BLaER1 treated with 17β-estradiol and CSF1 and Interleukin-3, amounts not matched to agents 10 nM and 100 nM (cell line): ENCODE results near the gene AZIN2.

Experiments
- H3K27ac ChIP-seq, 11 experiments: shearing (Covaris generic); formaldehyde crosslinking; 2 replicates each; pipeline ENCODE4 v1.8.1; 2022
- H3K27me3 ChIP-seq, 11 experiments: shearing (Covaris generic); formaldehyde crosslinking; 2 replicates each; pipeline ENCODE4 v1.8.1; 2022
- H3K36me3 ChIP-seq, 11 experiments: shearing (Covaris generic); formaldehyde crosslinking; 2 replicates each; pipeline ENCODE4 v1.8.1; 2022
- H3K4me1 ChIP-seq, 10 experiments: shearing (Covaris generic); formaldehyde crosslinking; 2 replicates each; pipeline ENCODE4 v1.8.1; 2022
- H3K4me2 ChIP-seq, 11 experiments: shearing (Covaris generic); formaldehyde crosslinking; 2 replicates each; pipeline ENCODE4 v1.8.1; 2022
- H3K4me3 ChIP-seq, 10 experiments: shearing (Covaris generic); formaldehyde crosslinking; 2 replicates each; pipeline ENCODE4 v1.8.1; 2022
- H3K9ac ChIP-seq, 11 experiments: shearing (Covaris generic); formaldehyde crosslinking; 2 replicates each; pipeline ENCODE4 v1.8.1; 2022
- H3K9me3 ChIP-seq, 11 experiments: shearing (Covaris generic); formaldehyde crosslinking; replicated peaks in 1 of 11; 2 replicates each; pipeline ENCODE4 v1.8.1; 2022
- H4K20me1 ChIP-seq, 11 experiments: shearing (Covaris generic); formaldehyde crosslinking; 2 replicates each; pipeline ENCODE4 v1.8.1; 2022
- Cebpa-rat ChIP-seq, 11 experiments: shearing (Covaris generic); IDR thresholded peaks; 2 replicates each; pipeline ENCODE4 v1.8.1; 2022

The AZIN2 gene

GRCh38 chr1:33080885-33081553 is at the start of gene AZIN2:
TSS of gene AZIN2 (plus strand) at chr1:33081153. CDS start at chr1:33082250, 1,097 bp downstream.
- H3K36me3 ChIP-seq = no peaks in the 10 kb centered on the region
- peaks cover 0 to 19% (median 4%) of the 10 kb centered on the region in 11 experiments; a peak in 5 of 22 replicates for H4K20me1 ChIP-seq
- peak within 1 kb of the TSS; percentile 57 to 82 (median 78) for H3K9ac ChIP-seq
- peak within 1 kb of the TSS in 10 of 11 experiments; percentile 4 to 60 (median 56); a peak in 19 of 22 replicates for H3K27ac ChIP-seq
- H3K4me1 ChIP-seq = peaks cover 7 to 28% (median 18%) of the 10 kb centered on the region in 10 experiments; a peak in 19 of 20 replicates
- TF ChIP-seq Cebpa-rat (IDR thresholded peaks at IDR 0.05) = no peak
- H3K27me3 ChIP-seq = peaks cover 17 to 25% (median 18%) of the 10 kb centered on the region in 11 experiments
- H3K4me2 ChIP-seq = peak within 1 kb of the TSS; percentile 95 to 100 (median 98)
- peak within 1 kb of the TSS; percentile 62 to 80 (median 72) for H3K4me3 ChIP-seq
- H3K9me3 ChIP-seq = no peaks in the 10 kb centered on the region

- H3K36me3 ChIP-seq = peaks cover 21 to 89% (median 75%) of the 10 kb centered on the region in 11 experiments
- H4K20me1 ChIP-seq = peaks cover 42 to 93% (median 85%) of the 10 kb centered on the region in 11 experiments; a peak in 21 of 22 replicates
Observed at GRCh38 chr1:33031506-33031905, 49.4 kb upstream of the AZIN2 start.

GRCh38 chr1:33032126-33032869 is 48.7 kb upstream of the AZIN2 start:
- no peaks in the 10 kb centered on the region for H3K27me3 ChIP-seq
- H3K9me3 ChIP-seq = no peaks in the 10 kb centered on the region; a peak in 3 of 22 replicates
- H4K20me1 ChIP-seq = peaks cover 35 to 85% (median 77%) of the 10 kb centered on the region in 11 experiments; a peak in 20 of 22 replicates
- peak overlapping the region in 9 of 11 experiments; percentile 58 to 91 (median 74); a peak in 19 of 22 replicates for H3K27ac ChIP-seq
- peak overlapping the region in 9 of 11 experiments; percentile 37 to 68 (median 47); a peak in 18 of 22 replicates for H3K9ac ChIP-seq
- peak in 6 of 11 experiments; percentile 22 to 75 (median 54); a peak in 5 of 22 replicates for TF ChIP-seq Cebpa-rat (IDR thresholded peaks at IDR 0.05)
- H3K4me1 ChIP-seq = peaks cover 58 to 91% (median 83%) of the 10 kb centered on the region in 10 experiments
- H3K4me2 ChIP-seq = peak overlapping the region; percentile 89 to 98 (median 93)
- H3K4me3 ChIP-seq = peak overlapping the region in 6 of 10 experiments; percentile 31 to 97 (median 34); a peak in 9 of 20 replicates
- peaks cover 21 to 81% (median 69%) of the 10 kb centered on the region in 11 experiments for H3K36me3 ChIP-seq

More at GRCh38 chr1:33031506-33031905, 49.4 kb upstream of the AZIN2 start:
- peak overlapping the region; percentile 89 to 98 (median 93); a peak in 21 of 22 replicates for H3K4me2 ChIP-seq
- H3K9me3 ChIP-seq = no peaks in the 10 kb centered on the region
- peak overlapping the region in 3 of 10 experiments; percentile 6 to 97 (median 27); a peak in 4 of 20 replicates for H3K4me3 ChIP-seq
- 0 out of 22 replicates have a peak, but pooled peaks of 2 of the 11 experiments have one; percentile 21 to 36 for TF ChIP-seq Cebpa-rat (IDR thresholded peaks at IDR 0.05)
- no peaks in the 10 kb centered on the region for H3K27me3 ChIP-seq
- peak overlapping the region in 9 of 11 experiments; percentile 58 to 91 (median 74); a peak in 18 of 22 replicates for H3K27ac ChIP-seq
- peaks cover 62 to 95% (median 86%) of the 10 kb centered on the region in 10 experiments for H3K4me1 ChIP-seq
- H3K9ac ChIP-seq = peak overlapping the region in 7 of 11 experiments; percentile 33 to 62 (median 47); a peak in 13 of 22 replicates

- peaks cover 3 to 43% (median 31%) of the 10 kb centered on the region in 11 experiments; a peak in 18 of 22 replicates for H3K36me3 ChIP-seq
- H3K27ac ChIP-seq = peak overlapping the region; percentile 61 to 91 (median 86); a peak in 21 of 22 replicates
Observed at GRCh38 chr1:33036051-33036525, 44.9 kb upstream of the AZIN2 start.

GRCh38 chr1:33036526-33037503 is 44.1 kb upstream of the AZIN2 start, which contains the start of gene AK2:
TSS of gene AK2 (minus strand) at chr1:33036883. CDS start at chr1:33036828, 55 bp downstream.
- Histone ChIP-seq H3K27me3 (no peaks in the 10 kb centered on the region), H3K4me1 (peaks cover 56 to 82% (median 65%) of the 10 kb centered on the region in 10 experiments), H3K9ac (peak within 1 kb of the TSS; percentile 84 to 92 (median 88)), H3K36me3 (peaks cover 0 to 36% (median 25%) of the 10 kb centered on the region in 11 experiments; a peak in 16 of 22 replicates), H3K4me2 (peak within 1 kb of the TSS; percentile 89 to 98 (median 93)), H4K20me1 (peaks cover 8 to 40% (median 34%) of the 10 kb centered on the region in 11 experiments; a peak in 18 of 22 replicates), H3K4me3 (peak within 1 kb of the TSS; percentile 82 to 97 (median 86)), H3K9me3 (no peaks in the 10 kb centered on the region; a peak in 3 of 22 replicates), H3K27ac (peak within 1 kb of the TSS; percentile 61 to 91 (median 86); a peak in 21 of 22 replicates)
- TF ChIP-seq Cebpa-rat (IDR thresholded peaks at IDR 0.05) = no peak

More at GRCh38 chr1:33036051-33036525, 44.9 kb upstream of the AZIN2 start:
- H3K4me2 ChIP-seq = peak overlapping the region; percentile 89 to 98 (median 93)
- H3K9me3 ChIP-seq = no peaks in the 10 kb centered on the region; a peak in 3 of 22 replicates
- H3K9ac ChIP-seq = peak overlapping the region; percentile 84 to 92 (median 88)
- peaks cover 63 to 88% (median 73%) of the 10 kb centered on the region in 10 experiments for H3K4me1 ChIP-seq
- H4K20me1 ChIP-seq = peaks cover 8 to 47% (median 41%) of the 10 kb centered on the region in 11 experiments; a peak in 18 of 22 replicates
- H3K4me3 ChIP-seq = peak overlapping the region; percentile 82 to 97 (median 86)
- no peaks in the 10 kb centered on the region for H3K27me3 ChIP-seq
- no peak for TF ChIP-seq Cebpa-rat (IDR thresholded peaks at IDR 0.05)

GRCh38 chr1:33039840-33040239 is 41.1 kb upstream of the AZIN2 start:
- H3K9ac ChIP-seq = peak overlapping the region in 1 of 11 experiments; percentile 24; a peak in 2 of 22 replicates
- TF ChIP-seq Cebpa-rat (IDR thresholded peaks at IDR 0.05) = no peak
- H3K27me3 ChIP-seq = no peaks in the 10 kb centered on the region
- peak overlapping the region in 4 of 11 experiments; percentile 19 to 47 (median 38); a peak in 6 of 22 replicates for H3K27ac ChIP-seq
- H3K4me3 ChIP-seq = no peak overlapping the region
- H3K9me3 ChIP-seq = no peaks in the 10 kb centered on the region; a peak in 3 of 22 replicates
- H3K36me3 ChIP-seq = peaks cover 0 to 7% (median 3%) of the 10 kb centered on the region in 11 experiments; a peak in 13 of 22 replicates
- H3K4me1 ChIP-seq = peaks cover 26 to 55% (median 35%) of the 10 kb centered on the region in 10 experiments
- H4K20me1 ChIP-seq = peaks cover 0 to 11% (median 7%) of the 10 kb centered on the region in 11 experiments; a peak in 10 of 22 replicates
- peak overlapping the region; percentile 14 to 74 (median 54); a peak in 21 of 22 replicates for H3K4me2 ChIP-seq

GRCh38 chr1:33041026-33041425 is 39.9 kb upstream of the AZIN2 start:
- H3K27me3 ChIP-seq = no peaks in the 10 kb centered on the region
- no peaks in the 10 kb centered on the region for H3K36me3 ChIP-seq
- no peak for TF ChIP-seq Cebpa-rat (IDR thresholded peaks at IDR 0.05)
- H3K4me2 ChIP-seq = 0 out of 22 replicates have a peak overlapping the region, but pooled peaks of 1 of the 11 experiments have one; percentile 73
- H4K20me1 ChIP-seq = no peaks in the 10 kb centered on the region; a peak in 2 of 22 replicates
- H3K9me3 ChIP-seq = no peaks in the 10 kb centered on the region; a peak in 3 of 22 replicates
- peaks cover 16 to 56% (median 33%) of the 10 kb centered on the region in 10 experiments for H3K4me1 ChIP-seq
- H3K27ac ChIP-seq = no peak overlapping the region
- no peak overlapping the region for H3K4me3 ChIP-seq
- no peak overlapping the region for H3K9ac ChIP-seq
